Panc1 (cell line): ENCODE data around the gene GPC6. TPM values are rescaled to one million over a fixed set of nuclear protein-coding genes. Genes with fewer than 3 reads are reported as not detected.

Source experiments
- ATAC-seq: fragments of 200-7000 bp; cut with Tn5 transposase; 2 replicates; pipeline ENCODE4 v1.9.1; 2020; ENCODE audit warnings: mild to moderate bottlenecking, moderate library complexity
- BruUV-seq: library from RNA; stranded (reverse); fragments of 400-500 nt; replicated peaks from 2 replicates; lab custom pipeline; 2021; lab: Mats Ljungman, UMichigan
- CTCF ChIA-PET: fragments of 300-600 bp; sonication (Branson Sonifier 250); formaldehyde crosslinking; loops from one replicate; lab custom pipeline; 2022; ENCODE audit warnings: antibody characterized with exemption; lab: Charles Lee
- POLR2A ChIA-PET: fragments of 300-600 bp; sonication (Branson Sonifier 250); formaldehyde crosslinking; loops from one replicate; lab custom pipeline; 2022; ENCODE audit warnings: antibody characterized with exemption; lab: Charles Lee
- DNase-seq: peaks from one replicate; pipeline ENCODE4 v3.0.0-alpha.2; 2010; ENCODE audit warnings: low read depth, low spot score
- H3K27ac ChIP-seq: 2 replicates; pipeline ENCODE4 v1.5.1; 2011; ENCODE audit warnings: mild to moderate bottlenecking, low read length, inconsistent platforms
- H3K27me3 ChIP-seq: fragments of 200-500 bp; sonication (Bioruptor generic); 2 replicates; pipeline ENCODE4 v1.6.0; 2014; ENCODE audit warnings: low read length, inconsistent platforms; ENCODE audit not compliant: control insufficient read depth, insufficient read depth
- H3K36me3 ChIP-seq: fragments of 200-500 bp; sonication (Bioruptor generic); 2 replicates; pipeline ENCODE4 v1.5.1; 2014; ENCODE audit warnings: inconsistent platforms, mild to moderate bottlenecking, low read length, moderate library complexity; ENCODE audit not compliant: control insufficient read depth, insufficient read depth
- H3K4me1 ChIP-seq: 2 replicates; pipeline ENCODE4 v1.5.1; 2011; ENCODE audit warnings: inconsistent platforms, mild to moderate bottlenecking, low read length, moderate library complexity; ENCODE audit not compliant: control insufficient read depth, insufficient read depth
- H3K4me3 ChIP-seq, 2 experiments: 2 replicates each; pipeline ENCODE4 v1.5.1; 2011 to 2012; ENCODE audit warnings: low read depth in 2 of 2, low read length in 2 of 2, mild to moderate bottlenecking in 2 of 2, inconsistent platforms in 1 of 2, moderate library complexity in 1 of 2
- H3K9me3 ChIP-seq: fragments of 200-500 bp; sonication (Bioruptor generic); 2 replicates; pipeline ENCODE4 v1.5.1; 2014; ENCODE audit warnings: low read depth, mild to moderate bottlenecking, inconsistent platforms, low read length, moderate library complexity; ENCODE audit not compliant: control insufficient read depth, insufficient read depth
- POLR2AphosphoS5 ChIP-seq: IDR thresholded peaks from 2 replicates; pipeline ENCODE4 v1.6.1; 2012; ENCODE audit warnings: mild to moderate bottlenecking, low read depth, low read length, moderate library complexity
- REST ChIP-seq, 2 experiments: IDR thresholded peaks; 2 replicates each; pipeline ENCODE4 v1.6.1; 2011 to 2012; ENCODE audit warnings: low read depth in 2 of 2, control low read depth in 1 of 2, low read length in 1 of 2, mild to moderate bottlenecking in 1 of 2, moderate library complexity in 1 of 2; ENCODE audit not compliant: insufficient read depth in 1 of 2
- SIN3A ChIP-seq: IDR thresholded peaks from 2 replicates; pipeline ENCODE4 v1.6.1; 2012; ENCODE audit warnings: low read depth, mild to moderate bottlenecking, low read length, moderate library complexity, borderline replicate concordance; ENCODE audit not compliant: insufficient read depth
- TCF7L2 ChIP-seq: IDR thresholded peaks from 2 replicates; pipeline ENCODE4 v1.6.1; 2011; ENCODE audit warnings: mild to moderate bottlenecking, low read depth, low read length, inconsistent platforms
- in situ Hi-C: cut with HindIII; loops from 2 replicates; pipeline ENCODE4 v1.10.0; 2016; ENCODE audit warnings: low sequenced_read_pairs, low pct_unique_long_range_greater_than_20kb
- intact Hi-C: fragments of 100-400 bp; cut with micrococcal nuclease; formaldehyde crosslinking; loops from one replicate; pipeline ENCODE4 v1.10.0; 2022; ENCODE audit not compliant: unreplicated experiment
- total RNA-seq: library from RNA; stranded (reverse); gene quantifications from one replicate; pipeline ENCODE4 v1.2.1, GENCODE V29; 2021; ENCODE audit not compliant: unreplicated experiment
- TF ChIP-seq, protein P1 (sequence below): fragments of 450-650 bp; IDR thresholded peaks from 2 replicates; pipeline ENCODE4 v1.5.1; 2017; ENCODE audit warnings: mild to moderate bottlenecking

Gene GPC6
- total RNA-seq, 1 experiment from 2014 or later = 4.8 TPM

- in situ Hi-C loops (no loop called here), intact Hi-C loops (no loop called here)
- DNase-seq (no peak), ATAC-seq (no peak)
- TF ChIP-seq SIN3A = no peak
- no peak for TF ChIP-seq REST (IDR thresholded peaks at IDR 0.05; ENCODE audit: insufficient read depth in 1 of 2, low read depth in 2 of 2, low read length in 1 of 2)
- TF ChIP-seq POLR2AphosphoS5 = no peak
- TF ChIP-seq, protein P1, sequence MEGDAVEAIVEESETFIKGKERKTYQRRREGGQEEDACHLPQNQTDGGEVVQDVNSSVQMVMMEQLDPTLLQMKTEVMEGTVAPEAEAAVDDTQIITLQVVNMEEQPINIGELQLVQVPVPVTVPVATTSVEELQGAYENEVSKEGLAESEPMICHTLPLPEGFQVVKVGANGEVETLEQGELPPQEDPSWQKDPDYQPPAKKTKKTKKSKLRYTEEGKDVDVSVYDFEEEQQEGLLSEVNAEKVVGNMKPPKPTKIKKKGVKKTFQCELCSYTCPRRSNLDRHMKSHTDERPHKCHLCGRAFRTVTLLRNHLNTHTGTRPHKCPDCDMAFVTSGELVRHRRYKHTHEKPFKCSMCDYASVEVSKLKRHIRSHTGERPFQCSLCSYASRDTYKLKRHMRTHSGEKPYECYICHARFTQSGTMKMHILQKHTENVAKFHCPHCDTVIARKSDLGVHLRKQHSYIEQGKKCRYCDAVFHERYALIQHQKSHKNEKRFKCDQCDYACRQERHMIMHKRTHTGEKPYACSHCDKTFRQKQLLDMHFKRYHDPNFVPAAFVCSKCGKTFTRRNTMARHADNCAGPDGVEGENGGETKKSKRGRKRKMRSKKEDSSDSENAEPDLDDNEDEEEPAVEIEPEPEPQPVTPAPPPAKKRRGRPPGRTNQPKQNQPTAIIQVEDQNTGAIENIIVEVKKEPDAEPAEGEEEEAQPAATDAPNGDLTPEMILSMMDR = no peak
- TF ChIP-seq TCF7L2 = no peak
- Histone ChIP-seq H3K4me1 (no peaks in the 10 kb centered on the region), H3K27me3 (no peaks in the 10 kb centered on the region), H3K9me3 (no peaks in the 10 kb centered on the region), H3K4me3 (no peak overlapping the region), H3K27ac (no peak overlapping the region), H3K36me3 (no peaks in the 10 kb centered on the region)
- no TSS peak for BruUV-seq
- CTCF ChIA-PET = no interaction called here
- POLR2A ChIA-PET = no interaction called here
Observed at GRCh38 chr13:94112731-94113130, 886.1 kb downstream of the GPC6 start.

DNA sequence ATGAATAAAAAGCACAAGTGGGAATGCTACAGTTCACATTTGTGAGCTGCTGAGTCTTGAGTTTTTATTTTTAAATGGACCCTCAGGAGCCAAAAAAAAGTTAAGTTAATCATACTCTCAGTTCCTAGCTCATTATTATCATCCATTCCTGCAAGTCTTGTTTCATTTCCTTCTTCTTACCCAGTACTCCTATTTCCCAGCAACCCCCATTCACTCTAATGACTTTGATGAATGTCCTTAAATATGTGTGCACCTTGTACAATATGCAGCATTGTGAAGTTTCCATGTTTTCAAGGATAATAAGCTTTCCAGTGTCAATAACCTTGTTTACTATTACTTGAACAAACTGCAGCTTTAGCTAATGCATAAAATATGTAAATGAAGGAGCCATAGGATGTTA lies 886.6 kb downstream of the GPC6 start:
- Histone ChIP-seq H3K4me3 (no peak overlapping the region), H3K36me3 (no peaks in the 10 kb centered on the region), H3K27ac (no peak overlapping the region), H3K27me3 (no peaks in the 10 kb centered on the region), H3K4me1 (no peaks in the 10 kb centered on the region), H3K9me3 (no peaks in the 10 kb centered on the region)
- DNase-seq = no peak
- intact Hi-C loops = no loop called here
- ATAC-seq = no peak
- TF ChIP-seq TCF7L2 = no peak
- TF ChIP-seq, protein P1 = no peak
- no peak for TF ChIP-seq REST (IDR thresholded peaks at IDR 0.05; ENCODE audit: insufficient read depth in 1 of 2, low read depth in 2 of 2, low read length in 1 of 2)
- no peak for TF ChIP-seq POLR2AphosphoS5
- TF ChIP-seq SIN3A = no peak
- POLR2A ChIA-PET = no interaction called here
- CTCF ChIA-PET = no interaction called here
- in situ Hi-C loops = no loop called here
- BruUV-seq = no TSS peak
